Measurements from ENCODE around the gene AK5. TPM values are rescaled to one million over a fixed set of nuclear protein-coding genes. Genes with fewer than 3 reads are reported as not detected.

AK5 gene
- total RNA-seq, 1 experiment from 2014 or later, result 3.8 TPM

- POLR2A ChIA-PET (ENCODE audit: unreplicated experiment), result no interaction called here
- Histone ChIP-seq H3F3A (ENCODE audit: low read length, unreplicated experiment) (no peaks in the 10 kb centered on the region), H3K9ac (ENCODE audit: low read length) (no peak overlapping the region), H3K79me2 (ENCODE audit: low read length) (no peaks in the 10 kb centered on the region), H3K9me3 (ENCODE audit: low read length) (peaks cover 9% of the 10 kb centered on the region; the same call in 1 of the 2 replicates), H3K27ac (ENCODE audit: low read length) (no peak overlapping the region), H2AFZ (ENCODE audit: low read length) (no peak overlapping the region), H4K20me1 (ENCODE audit: low read length) (no peaks in the 10 kb centered on the region), H3K9me2 (replicated peaks; ENCODE audit: low read length) (no peaks in the 10 kb centered on the region), H3K36me3 (ENCODE audit: low read depth, low read length) (no peaks in the 10 kb centered on the region; the same call in 1 of the 2 replicates), H3K4me3 (ENCODE audit: low read length) (no peak overlapping the region), H3K4me1 (ENCODE audit: insufficient read depth, low read length) (no peaks in the 10 kb centered on the region), H3K4me2 (ENCODE audit: low read length) (no peak overlapping the region), H3K27me3 (ENCODE audit: low read length) (no peaks in the 10 kb centered on the region)
- TF ChIP-seq EZH2 (IDR thresholded peaks at IDR 0.05; ENCODE audit: low read length, unreplicated experiment), result no peak
- TF ChIP-seq EZH2phosphoT487 (IDR thresholded peaks at IDR 0.05; ENCODE audit: borderline replicate concordance, low read length), result no peak
- TF ChIP-seq CTCF (conservative IDR thresholded peaks at IDR 0.05; ENCODE audit: low read depth, low read length), result no peak
- BruUV-seq (replicated peaks), result no TSS peak
- CTCF ChIA-PET, result no interaction called here
- intact Hi-C loops (cut with micrococcal nuclease), result no loop called here
- DNase-seq (no peak), ATAC-seq (no peak)
Observed at GRCh38 chr1:77245830-77246229, 36.0 kb upstream of the AK5 start.

- Histone ChIP-seq H2AFZ (ENCODE audit: low read length) (no peak overlapping the region), H3K27ac (ENCODE audit: low read length) (no peak overlapping the region), H3K9ac (ENCODE audit: low read length) (no peak overlapping the region), H3K4me1 (ENCODE audit: insufficient read depth, low read length) (no peaks in the 10 kb centered on the region), H3K9me3 (ENCODE audit: low read length) (peaks cover 33% of the 10 kb centered on the region), H3K4me3 (ENCODE audit: low read length) (no peak overlapping the region), H3F3A (ENCODE audit: low read length, unreplicated experiment) (no peaks in the 10 kb centered on the region), H3K9me2 (replicated peaks; ENCODE audit: low read length) (no peaks in the 10 kb centered on the region), H3K79me2 (ENCODE audit: low read length) (no peaks in the 10 kb centered on the region), H3K36me3 (ENCODE audit: low read depth, low read length) (no peaks in the 10 kb centered on the region; the same call in 1 of the 2 replicates), H3K27me3 (ENCODE audit: low read length) (no peaks in the 10 kb centered on the region), H3K4me2 (ENCODE audit: low read length) (no peak overlapping the region), H4K20me1 (ENCODE audit: low read length) (no peaks in the 10 kb centered on the region)
- BruUV-seq (replicated peaks), result no TSS peak
- POLR2A ChIA-PET (ENCODE audit: unreplicated experiment), result no interaction called here
- ATAC-seq (no peak), DNase-seq (no peak)
- intact Hi-C loops (cut with micrococcal nuclease), result no loop called here
- CTCF ChIA-PET, result no interaction called here
- TF ChIP-seq CTCF (conservative IDR thresholded peaks at IDR 0.05; ENCODE audit: low read depth, low read length) (no peak), EZH2phosphoT487 (IDR thresholded peaks at IDR 0.05; ENCODE audit: borderline replicate concordance, low read length) (no peak), EZH2 (IDR thresholded peaks at IDR 0.05; ENCODE audit: low read length, unreplicated experiment) (no peak)
Observed at GRCh38 chr1:77250126-77250525, 31.7 kb upstream of the AK5 start.

DNA sequence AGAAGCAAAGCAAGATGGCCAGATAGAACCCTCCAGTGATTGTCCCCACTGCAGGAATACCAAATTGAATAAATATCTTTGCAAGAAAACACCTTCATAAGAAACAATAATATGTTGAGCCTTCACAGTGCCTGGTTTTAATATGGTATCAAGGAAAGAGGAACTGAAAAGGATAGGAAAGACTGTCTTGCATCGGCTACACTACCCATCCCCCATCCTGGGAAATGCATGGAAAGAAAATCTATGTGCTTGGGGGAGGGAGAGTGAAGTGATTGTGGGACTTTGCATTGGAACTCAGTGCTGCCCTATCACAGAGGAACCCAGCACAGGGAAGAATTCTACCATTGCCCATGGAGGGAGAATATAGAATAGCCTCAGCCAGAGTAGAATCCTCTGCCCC is 28.6 kb upstream of the AK5 start:
- Histone ChIP-seq H3K9ac (ENCODE audit: low read length) (no peak overlapping the region), H3K4me2 (ENCODE audit: low read length) (no peak overlapping the region), H3K4me1 (ENCODE audit: insufficient read depth, low read length) (no peaks in the 10 kb centered on the region), H3K27ac (ENCODE audit: low read length) (no peak overlapping the region), H2AFZ (ENCODE audit: low read length) (no peak overlapping the region), H3K27me3 (ENCODE audit: low read length) (no peaks in the 10 kb centered on the region), H3K9me2 (replicated peaks; ENCODE audit: low read length) (no peaks in the 10 kb centered on the region), H3F3A (ENCODE audit: low read length, unreplicated experiment) (no peaks in the 10 kb centered on the region), H3K9me3 (ENCODE audit: low read length) (peaks cover 33% of the 10 kb centered on the region), H4K20me1 (ENCODE audit: low read length) (no peaks in the 10 kb centered on the region), H3K79me2 (ENCODE audit: low read length) (no peaks in the 10 kb centered on the region), H3K4me3 (ENCODE audit: low read length) (no peak overlapping the region), H3K36me3 (ENCODE audit: low read depth, low read length) (no peaks in the 10 kb centered on the region; the same call in 1 of the 2 replicates)
- no peak for DNase-seq
- POLR2A ChIA-PET (ENCODE audit: unreplicated experiment), result no interaction called here
- no TSS peak for BruUV-seq (replicated peaks)
- intact Hi-C loops (cut with micrococcal nuclease), result no loop called here
- CTCF ChIA-PET, result no interaction called here
- TF ChIP-seq CTCF (conservative IDR thresholded peaks at IDR 0.05; ENCODE audit: low read depth, low read length) (no peak), EZH2phosphoT487 (IDR thresholded peaks at IDR 0.05; ENCODE audit: borderline replicate concordance, low read length) (no peak), EZH2 (IDR thresholded peaks at IDR 0.05; ENCODE audit: low read length, unreplicated experiment) (no peak)
- ATAC-seq, result no peak
